HCT116 (cell line): ENCODE results near the gene NHP2. TPM values are rescaled to one million over a fixed set of nuclear protein-coding genes. Genes with fewer than 3 reads are reported as not detected.

Source experiments
- ATAC-seq: fragments of 200-7000 bp; cut with Tn5 transposase; 2 replicates; pipeline ENCODE4 v1.9.1; 2020; ENCODE audit warnings: mild to moderate bottlenecking, moderate library complexity
- BruUV-seq: library from RNA; stranded (reverse); fragments of 400-500 nt; replicated peaks from 2 replicates; lab custom pipeline; 2021; lab: Mats Ljungman, UMichigan
- CTCF ChIA-PET: fragments of 300-600 bp; sonication (Branson Sonifier 250); formaldehyde crosslinking; loops from one replicate; lab custom pipeline; 2021; ENCODE audit warnings: antibody characterized with exemption; lab: Charles Lee
- POLR2A ChIA-PET: fragments of 300-600, 350-600 bp; sonication (Branson Sonifier 250); formaldehyde crosslinking; loops from one replicate; lab custom pipeline; 2021; ENCODE audit warnings: antibody characterized with exemption; lab: Charles Lee
- RAD21 ChIA-PET, 2 experiments: fragments of 300-600 bp; sonication (Branson Sonifier 250); formaldehyde crosslinking; loops; one replicate each; lab custom pipeline; 2023; ENCODE audit warnings: low total read pairs in 2 of 2; ENCODE audit not compliant: uncharacterized antibody in 2 of 2, unreplicated experiment in 2 of 2, low non-redundant PET in 1 of 2; lab: Charles Lee
- DNase-seq: peaks from one replicate; pipeline ENCODE4 v3.0.0-alpha.2; 2010; ENCODE audit warnings: low read depth, low spot score
- H2AFZ ChIP-seq: fragments of 200-600 bp; shearing (Covaris generic), sonication (generic); 2 replicates; pipeline ENCODE4 v1.6.1; 2017; ENCODE audit warnings: low read depth, mixed run types, mixed read lengths, antibody characterized with exemption, low read length; ENCODE audit not compliant: poor library complexity, severe bottlenecking
- H3K27ac ChIP-seq: 2 replicates; pipeline ENCODE4 v1.5.1; 2012; ENCODE audit warnings: low read depth, low read length
- H3K27me3 ChIP-seq: fragments of 200-600 bp; sonication (generic); 2 replicates; pipeline ENCODE4 v1.6.1; 2016; ENCODE audit warnings: mixed run types, low read length, mixed read lengths; ENCODE audit not compliant: insufficient read depth
- H3K36me3 ChIP-seq, 2 experiments: fragments of 200-500 bp in 1 of 2; fragments of 200-600 bp in 1 of 2; sonication (Bioruptor generic) in 1 of 2; sonication (generic) in 1 of 2; 2 replicates each; pipeline versions ENCODE4 v1.5.1 to v1.6.1; 2014 to 2016; ENCODE audit warnings: low read length in 2 of 2, inconsistent platforms in 1 of 2, mixed read lengths in 1 of 2, mixed run types in 1 of 2; ENCODE audit not compliant: insufficient read depth in 2 of 2, control insufficient read depth in 1 of 2
- H3K4me1 ChIP-seq, 2 experiments: fragments of 200-600 bp in 1 of 2; sonication (generic) in 1 of 2; 2 replicates each; pipeline versions ENCODE4 v1.5.1 to v1.6.1; 2012 to 2017; ENCODE audit warnings: low read length in 2 of 2, inconsistent platforms in 1 of 2, mild to moderate bottlenecking in 1 of 2, mixed read lengths in 1 of 2, mixed run types in 1 of 2, moderate library complexity in 1 of 2; ENCODE audit not compliant: insufficient read depth in 2 of 2, control insufficient read depth in 1 of 2
- H3K4me2 ChIP-seq: fragments of 200-600 bp; sonication (generic); 2 replicates; pipeline ENCODE4 v1.6.1; 2017; ENCODE audit warnings: mixed run types, low read length, mixed read lengths
- H3K4me3 ChIP-seq, 2 experiments: fragments of 200-600 bp in 1 of 2; sonication (generic) in 1 of 2; replicated peaks in 1 of 2; 2 replicates each; pipeline ENCODE4 v1.5.1; 2011 to 2016; ENCODE audit warnings: low read length in 2 of 2, control low read depth in 1 of 2, low read depth in 1 of 2, mild to moderate bottlenecking in 1 of 2, mixed read lengths in 1 of 2, mixed run types in 1 of 2
- H3K79me2 ChIP-seq: fragments of 200-600 bp; sonication (generic); 2 replicates; pipeline ENCODE4 v1.6.1; 2017; ENCODE audit warnings: mild to moderate bottlenecking, mixed run types, low read length, moderate library complexity, mixed read lengths; ENCODE audit not compliant: insufficient read depth
- H3K9ac ChIP-seq: fragments of 200-600 bp; sonication (generic); 2 replicates; pipeline ENCODE4 v1.6.1; 2016; ENCODE audit warnings: low read length, mixed read lengths
- H3K9me2 ChIP-seq: fragments of 200-600 bp; sonication (generic), shearing (Covaris generic); 2 replicates; pipeline ENCODE4 v1.6.1; 2017; ENCODE audit warnings: mixed run types, mild to moderate bottlenecking, moderate library complexity; ENCODE audit not compliant: insufficient read depth
- H3K9me3 ChIP-seq, 2 experiments: fragments of 200-500 bp in 1 of 2; fragments of 200-600 bp in 1 of 2; sonication (Bioruptor generic) in 1 of 2; sonication (generic) in 1 of 2; 2 replicates each; pipeline ENCODE4 v1.6.1; 2014 to 2017; ENCODE audit warnings: low read length in 2 of 2, mixed read lengths in 2 of 2, inconsistent platforms in 1 of 2, low read depth in 1 of 2, mild to moderate bottlenecking in 1 of 2, mixed run types in 1 of 2, moderate library complexity in 1 of 2; ENCODE audit not compliant: control insufficient read depth in 1 of 2, insufficient read depth in 1 of 2
- H4K20me1 ChIP-seq: fragments of 200-600 bp; sonication (generic), shearing (Covaris generic); 2 replicates; pipeline ENCODE4 v1.6.1; 2017; ENCODE audit warnings: mixed run types, mild to moderate bottlenecking, moderate library complexity; ENCODE audit not compliant: insufficient read depth
- ATF3 ChIP-seq: IDR thresholded peaks from 2 replicates; pipeline ENCODE4 v1.6.1; 2012
- CBX3 ChIP-seq: IDR thresholded peaks from 2 replicates; pipeline ENCODE4 v1.6.1; 2012; ENCODE audit warnings: low read depth
- CEBPB ChIP-seq: IDR thresholded peaks from 2 replicates; pipeline ENCODE4 v1.6.1; 2012; ENCODE audit warnings: low read depth
- CTCF ChIP-seq, 3 experiments: fragments of 200-600 bp in 1 of 3; sonication (generic) in 1 of 3; IDR thresholded peaks in 2 of 3; conservative IDR thresholded peaks in 1 of 3; 2 replicates each; pipeline ENCODE4 v1.5.1; 2012 to 2017; ENCODE audit warnings: low read depth in 2 of 3, low read length in 2 of 3, antibody characterized with exemption in 1 of 3, borderline replicate concordance in 1 of 3, control low read depth in 1 of 3, mild to moderate bottlenecking in 1 of 3, mixed read lengths in 1 of 3, mixed run types in 1 of 3, moderate library complexity in 1 of 3; ENCODE audit not compliant: insufficient read depth in 1 of 3
- EGR1 ChIP-seq: IDR thresholded peaks from 2 replicates; pipeline ENCODE4 v1.6.1; 2012; ENCODE audit warnings: low read depth
- ELF1 ChIP-seq: IDR thresholded peaks from 2 replicates; pipeline ENCODE4 v1.6.1; 2012; ENCODE audit warnings: low read depth, borderline replicate concordance
- EZH2 ChIP-seq: fragments of 200-600 bp; sonication (generic); IDR thresholded peaks from 2 replicates; pipeline ENCODE4 v1.6.1; 2017; ENCODE audit warnings: antibody characterized with exemption, mixed run types
- EZH2phosphoT487 ChIP-seq: fragments of 200-600 bp; IDR thresholded peaks from 2 replicates; pipeline ENCODE4 v1.6.1; 2018; ENCODE audit warnings: antibody characterized with exemption, borderline replicate concordance
- FOSL1 ChIP-seq: IDR thresholded peaks from 2 replicates; pipeline ENCODE4 v1.6.1; 2012; ENCODE audit warnings: low read depth
- JUND ChIP-seq: IDR thresholded peaks from 2 replicates; pipeline ENCODE4 v1.6.1; 2012
- POLR2A ChIP-seq: IDR thresholded peaks from 2 replicates; pipeline ENCODE4 v1.7.0; 2011; ENCODE audit warnings: borderline replicate concordance; ENCODE audit not compliant: insufficient read depth, insufficient read length; ENCODE audit errors: extremely low read depth
- POLR2AphosphoS5 ChIP-seq: IDR thresholded peaks from 2 replicates; pipeline ENCODE4 v1.6.1; 2011; ENCODE audit warnings: mild to moderate bottlenecking, low read depth, low read length, moderate library complexity
- REST ChIP-seq: IDR thresholded peaks from 2 replicates; pipeline ENCODE4 v1.6.1; 2012; ENCODE audit warnings: low read depth
- SP1 ChIP-seq: IDR thresholded peaks from 2 replicates; pipeline ENCODE4 v1.6.1; 2012; ENCODE audit warnings: low read depth
- SRF ChIP-seq: IDR thresholded peaks from 2 replicates; pipeline ENCODE4 v1.6.1; 2012; ENCODE audit warnings: low read depth
- TCF7L2 ChIP-seq: IDR thresholded peaks from 2 replicates; pipeline ENCODE4 v1.7.0; 2011; ENCODE audit warnings: borderline replicate concordance, inconsistent platforms; ENCODE audit not compliant: insufficient read depth, insufficient read length; ENCODE audit errors: extremely low read depth
- YY1 ChIP-seq: IDR thresholded peaks from 2 replicates; pipeline ENCODE4 v1.6.1; 2011; ENCODE audit warnings: low read length, low read depth, moderate library complexity, mild to moderate bottlenecking; ENCODE audit not compliant: insufficient replicate concordance; ENCODE audit errors: extremely low read depth
- ZBTB33 ChIP-seq: IDR thresholded peaks from 2 replicates; pipeline ENCODE4 v1.6.1; 2011; ENCODE audit warnings: mild to moderate bottlenecking, low read length, moderate library complexity; ENCODE audit not compliant: insufficient replicate concordance; ENCODE audit errors: extremely low read depth
- ZFX ChIP-seq: fragments of 450-650 bp; IDR thresholded peaks from 2 replicates; pipeline ENCODE4 v1.6.1; 2017
- ZNF274 ChIP-seq: fragments of 200-500 bp; sonication (Bioruptor generic); IDR thresholded peaks from 2 replicates; pipeline ENCODE4 v1.6.1; 2014; ENCODE audit warnings: mild to moderate bottlenecking, low read depth, low read length, inconsistent platforms
- intact Hi-C: fragments of 100-400 bp; cut with micrococcal nuclease; formaldehyde crosslinking; loops from 2 replicates; pipeline ENCODE4 v1.10.0; 2022
- total RNA-seq: library from RNA; stranded (reverse); gene quantifications from one replicate; pipeline ENCODE4 v1.2.1, GENCODE V29; 2021; ENCODE audit not compliant: unreplicated experiment

The NHP2 gene
- total RNA-seq, 1 experiment from 2014 or later, result 260 TPM

GRCh38 chr5:178123094-178123965, 30.4 kb downstream of the NHP2 start:
- Histone ChIP-seq H3K9ac (no peak overlapping the region), H3K4me2 (no peak overlapping the region), H3K4me1 (no peaks in the 10 kb centered on the region), H3K9me2 (no peaks in the 10 kb centered on the region), H4K20me1 (no peaks in the 10 kb centered on the region), H3K36me3 (no peaks in the 10 kb centered on the region; a peak in 1 of 4 replicates), H3K79me2 (no peaks in the 10 kb centered on the region), H3K9me3 (no peaks in the 10 kb centered on the region), H3K27me3 (no peaks in the 10 kb centered on the region), H3K27ac (no peak overlapping the region), H2AFZ (no peak overlapping the region), H3K4me3 (no peak overlapping the region)
- DNase-seq (no peak), ATAC-seq (peak; percentile 31)
- TF ChIP-seq CEBPB, result no peak
- TF ChIP-seq SRF, result no peak
- TF ChIP-seq EZH2, result no peak
- no peak for TF ChIP-seq FOSL1
- no peak for TF ChIP-seq YY1
- TF ChIP-seq POLR2AphosphoS5, result no peak
- no peak for TF ChIP-seq CTCF (IDR thresholded peaks at IDR 0.05 in 2 of 3, conservative IDR thresholded peaks at IDR 0.05 in 1 of 3; ENCODE audit: borderline replicate concordance in 1 of 3, insufficient read depth in 1 of 3, low read depth in 2 of 3, low read length in 2 of 3)
- TF ChIP-seq ELF1, result no peak
- no peak for TF ChIP-seq POLR2A
- TF ChIP-seq CBX3, result no peak
- no peak for TF ChIP-seq ZNF274
- no peak for TF ChIP-seq REST
- no peak for TF ChIP-seq TCF7L2
- no peak for TF ChIP-seq ZFX
- TF ChIP-seq JUND, result no peak
- TF ChIP-seq ATF3, result no peak
- no peak for TF ChIP-seq SP1
- TF ChIP-seq ZBTB33, result no peak
- no peak for TF ChIP-seq EGR1
- TF ChIP-seq EZH2phosphoT487, result no peak
- CTCF ChIA-PET, result no interaction called here
- intact Hi-C loops, result no loop called here
- POLR2A ChIA-PET, result no interaction called here
- RAD21 ChIA-PET, result no interaction called here
- BruUV-seq, result no TSS peak
